K562 (cell line): ENCODE results near the gene SVIL. TPM values are rescaled to one million over a fixed set of nuclear protein-coding genes. Genes with fewer than 3 reads are reported as not detected.

Source experiments
- ATAC-seq: fragments of 200-7000 bp; cut with Tn5 transposase; 3 replicates; pipeline ENCODE4 v1.9.1; 2020; ENCODE audit warnings: moderate library complexity
- BruUV-seq: library from RNA; stranded (reverse); fragments of 400-500 nt; replicated peaks from 2 replicates; lab custom pipeline; 2021; lab: Mats Ljungman, UMichigan
- CTCF ChIA-PET: fragments of 300-600 bp; formaldehyde crosslinking; extraction: SDS; loops from one replicate; lab custom pipeline; 2021; ENCODE audit warnings: low intra/inter-chr PET ratio; lab: Yijun Ruan, JAX
- POLR2A ChIA-PET: fragments of 300-600, 350-650 bp; sonication (Branson Sonifier 250); formaldehyde crosslinking; extraction: SDS; loops from one replicate; lab custom pipeline; 2021; ENCODE audit warnings: antibody characterized with exemption, inconsistent platforms; lab: Yijun Ruan, JAX
- DNase-seq, 4 experiments: peaks; one replicate each; pipeline versions ENCODE4 v3.0.0 to v3.0.0-alpha.2; 2011 to 2018; ENCODE audit warnings: low spot score in 3 of 4, mixed read lengths in 3 of 4; ENCODE audit errors: extremely low read depth in 1 of 4
- FAIRE-seq: peaks from 2 replicates; lab custom pipeline; 2011; peaks lifted over from hg19 to GRCh38; lab: Jason Lieb, UNC
- H2AFZ ChIP-seq: 2 replicates; pipeline ENCODE4 v1.6.0; 2011; ENCODE audit warnings: low read depth, low read length, control low read depth, inconsistent platforms
- H3K27ac ChIP-seq: fragments of 200-600 bp; 3 replicates; pipeline ENCODE4 v1.8.0; 2011; ENCODE audit warnings: low read depth, mild to moderate bottlenecking, control low read depth, inconsistent platforms, low read length, moderate library complexity, mixed read lengths; ENCODE audit errors: extremely low read depth
- H3K27me3 ChIP-seq, 2 experiments: fragments of 300-600 bp in 1 of 2; 2 replicates in 1 of 2; 3 replicates in 1 of 2; pipeline versions ENCODE4 v1.6.0 to v1.8.0; 2011; ENCODE audit warnings: inconsistent platforms in 2 of 2, low read length in 2 of 2, mild to moderate bottlenecking in 1 of 2, mixed read lengths in 1 of 2, moderate library complexity in 1 of 2; ENCODE audit not compliant: control insufficient read depth in 2 of 2, insufficient read depth in 2 of 2
- H3K36me3 ChIP-seq: fragments of 300-600 bp; 3 replicates; pipeline ENCODE4 v1.8.0; 2011; ENCODE audit warnings: mild to moderate bottlenecking, low read length, inconsistent platforms; ENCODE audit not compliant: control insufficient read depth, insufficient read depth
- H3K4me1 ChIP-seq, 2 experiments: fragments of 200-600 bp in 1 of 2; replicated peaks in 1 of 2; 2 replicates in 1 of 2; 3 replicates in 1 of 2; pipeline versions ENCODE4 v1.5.1 to v1.8.0; 2011; ENCODE audit warnings: inconsistent platforms in 2 of 2, low read length in 2 of 2, mild to moderate bottlenecking in 1 of 2, mixed read lengths in 1 of 2, moderate library complexity in 1 of 2; ENCODE audit not compliant: control insufficient read depth in 2 of 2, insufficient read depth in 2 of 2
- H3K4me2 ChIP-seq: 2 replicates; pipeline ENCODE4 v1.6.1; 2011; ENCODE audit warnings: low read length, control low read depth, inconsistent platforms, mixed read lengths; ENCODE audit not compliant: insufficient read depth
- H3K4me3 ChIP-seq: fragments of 200-600 bp; sonication (generic), shearing (Covaris generic); 2 replicates; pipeline ENCODE4 v1.5.1; 2016; ENCODE audit warnings: control low read depth, inconsistent platforms
- H3K79me2 ChIP-seq: fragments of 200-600 bp; 3 replicates; pipeline ENCODE4 v1.8.0; 2011; ENCODE audit warnings: low read length, inconsistent platforms; ENCODE audit not compliant: control insufficient read depth, insufficient read depth
- H3K9ac ChIP-seq, 2 experiments: 2 replicates each; pipeline versions ENCODE4 v1.6.0 to v1.6.1; 2011; ENCODE audit warnings: low read depth in 2 of 2, low read length in 2 of 2, control low read depth in 1 of 2, inconsistent platforms in 1 of 2, mild to moderate bottlenecking in 1 of 2, mixed read lengths in 1 of 2; ENCODE audit not compliant: insufficient read depth in 1 of 2
- H3K9me1 ChIP-seq: one replicate; pipeline ENCODE4 v1.6.0; 2011; ENCODE audit warnings: inconsistent platforms, mild to moderate bottlenecking, low read length, moderate library complexity; ENCODE audit not compliant: control insufficient read depth, insufficient read depth
- H3K9me3 ChIP-seq: replicated peaks from 2 replicates; pipeline ENCODE4 v1.5.1; 2011; ENCODE audit warnings: low read depth, low read length, inconsistent platforms; ENCODE audit not compliant: control insufficient read depth, insufficient read depth
- H4K20me1 ChIP-seq: replicated peaks from 2 replicates; pipeline ENCODE4 v1.6.1; 2011; ENCODE audit warnings: low read length, inconsistent platforms, mixed read lengths; ENCODE audit not compliant: control insufficient read depth, insufficient read depth
- ARID1B ChIP-seq: fragments of 450-650 bp; IDR thresholded peaks from 2 replicates; pipeline ENCODE4 v1.6.1; 2016; ENCODE audit warnings: antibody characterized with exemption, mild to moderate bottlenecking, inconsistent platforms
- HSF4 ChIP-seq: fragments of 250-450 bp; sonication (Bioruptor Pico); IDR thresholded peaks from 2 replicates; pipeline ENCODE4 v2.1.2; 2022; ENCODE audit warnings: mild to moderate bottlenecking, moderate library complexity, borderline replicate concordance
- PRDM10 ChIP-seq: fragments of 450-650 bp; IDR thresholded peaks from 2 replicates; pipeline ENCODE4 v1.6.1; 2018; ENCODE audit not compliant: partially characterized antibody
- RBM25 ChIP-seq: fragments of 200-400 bp; formaldehyde crosslinking; IDR thresholded peaks from 2 replicates; pipeline ENCODE4 v1.6.1; 2018; ENCODE audit warnings: low read length, low read depth, moderate library complexity; ENCODE audit not compliant: severe bottlenecking
- RBM39 ChIP-seq: fragments of 200-400 bp; formaldehyde crosslinking; optimal IDR thresholded peaks from 2 replicates; pipeline ENCODE3; 2018; ENCODE audit warnings: low read depth, low read length
- SNRNP70 ChIP-seq: fragments of 200-400 bp; formaldehyde crosslinking; optimal IDR thresholded peaks from 2 replicates; pipeline ENCODE3; 2017; ENCODE audit warnings: low read depth, low read length
- STAT5B ChIP-seq: fragments of 250-450 bp; sonication (Bioruptor Pico); IDR thresholded peaks from 2 replicates; pipeline ENCODE4 v1.8.0; 2021; ENCODE audit warnings: mild to moderate bottlenecking, inconsistent platforms
- TAF9B ChIP-seq: fragments of 450-650 bp; IDR thresholded peaks from 2 replicates; pipeline ENCODE4 v1.6.1; 2018; ENCODE audit warnings: mild to moderate bottlenecking; ENCODE audit not compliant: partially characterized antibody
- THAP12 ChIP-seq: fragments of 250-450 bp; sonication (Bioruptor Pico); IDR thresholded peaks from 2 replicates; pipeline ENCODE4 v1.9.0; 2021; ENCODE audit warnings: mild to moderate bottlenecking, inconsistent platforms
- ZBED1 ChIP-seq: IDR thresholded peaks from 2 replicates; pipeline ENCODE4 v1.6.1; 2014
- ZNF23 ChIP-seq: fragments of 250-450 bp; sonication (Bioruptor Pico); IDR thresholded peaks from 2 replicates; pipeline ENCODE4 v1.4.0; 2020; ENCODE audit warnings: mild to moderate bottlenecking
- WGBS: fragments of 100-300 bp; shearing (Covaris generic); methylation state at CpG from one replicate; pipeline ENCODE4 v1.1.6; 2016; ENCODE audit warnings: low coverage, mixed read lengths; ENCODE audit not compliant: insufficient coverage; ENCODE audit errors: missing lambda C conversion rate; 5-methylcytosine and 5-hydroxymethylcytosine counted together
- in situ Hi-C: fragments of 300-500 bp; cut with MboI; formaldehyde crosslinking; loops from 4 replicates; pipeline ENCODE4 v1.15.0; 2018; ENCODE audit warnings: inconsistent platforms, mixed read lengths
- intact Hi-C: fragments of 100-400 bp; cut with micrococcal nuclease; formaldehyde crosslinking; loops from 2 replicates; pipeline ENCODE4 v1.14.2; 2022
- polyA plus RNA-seq, 8 experiments: library from polyadenylated mRNA; depleted of rRNA in 4 of 8; stranded (reverse) in 5 of 8; unstranded in 3 of 8; fragments of >200 nt; fragmentation: Nextera tagmentation in 2 of 8; fragmentation: Illumina TruSeq in 1 of 8; extraction: Ambion mirVana in 2 of 8; extraction: Trizol in 1 of 8; gene quantifications; 2 replicates each; pipeline versions ENCODE4 v1.2.1 to v1.2.3, GENCODE V29; 2011 to 2014; ENCODE audit warnings: inconsistent platforms in 1 of 8, missing spikeins in 1 of 8
- total RNA-seq, 7 experiments: library from RNA; depleted of rRNA in 6 of 7; stranded (reverse); fragments of >200 nt in 6 of 7; fragmentation: Illumina TruSeq in 2 of 7; extraction: Trizol in 2 of 7; gene quantifications; 2 replicates each; pipeline versions ENCODE4 v1.2.1 to v1.2.3, GENCODE V29; 2011 to 2021; ENCODE audit warnings: low replicate concordance in 1 of 7

The SVIL gene
- total and polyA plus RNA-seq, 9 of the 15 experiments (the other 6 are each of a cell fraction or from before 2014, with no cell fraction given) = under 0.01 to 0.18 (median 0.05) TPM; not detected in 3

GRCh38 chr10:29596826-29597225 is 37.9 kb downstream of the SVIL start:
- no peaks in the 10 kb centered on the region for H3K79me2 ChIP-seq
- ChIA-PET POLR2A (no interaction called here), CTCF (no interaction called here)
- no peak overlapping the region for H3K4me3 ChIP-seq
- WGBS = 0% methylated on average over 11 of the region's 11 CpGs
- intact Hi-C loops (no loop called here), in situ Hi-C loops (no loop called here)
- no peak for TF ChIP-seq RBM39
- TF ChIP-seq STAT5B (CRISPR knock-in tag) = no peak
- no peak overlapping the region for H3K4me2 ChIP-seq
- H3K9me3 ChIP-seq = no peaks in the 10 kb centered on the region
- no TSS peak for BruUV-seq
- no peaks in the 10 kb centered on the region for H3K4me1 ChIP-seq
- H3K9me1 ChIP-seq = no peaks in the 10 kb centered on the region
- no peak overlapping the region for H2AFZ ChIP-seq
- H3K27me3 ChIP-seq = peaks cover 0 to 20% of the 10 kb centered on the region in 2 experiments; a peak in 1 of 5 replicates
- ATAC-seq (no peak), DNase-seq (no peak), FAIRE-seq (no peak)
- no peaks in the 10 kb centered on the region for H3K36me3 ChIP-seq
- H3K27ac ChIP-seq = no peak overlapping the region
- 0 out of 2 replicates have a peak, but pooled peaks cover 3% of the 10 kb centered on the region for H4K20me1 ChIP-seq
- H3K9ac ChIP-seq = no peak overlapping the region

GRCh38 chr10:29596356-29596755 is 38.4 kb downstream of the SVIL start:
- H4K20me1 ChIP-seq = 0 out of 2 replicates have a peak, but pooled peaks cover 3% of the 10 kb centered on the region
- no peak overlapping the region for H3K4me2 ChIP-seq
- no TSS peak for BruUV-seq
- peaks cover 0 to 20% of the 10 kb centered on the region in 2 experiments; a peak in 1 of 5 replicates for H3K27me3 ChIP-seq
- no peaks in the 10 kb centered on the region for H3K9me1 ChIP-seq
- no peaks in the 10 kb centered on the region for H3K9me3 ChIP-seq
- no peak overlapping the region for H2AFZ ChIP-seq
- no peak overlapping the region for H3K4me3 ChIP-seq
- H3K36me3 ChIP-seq = no peaks in the 10 kb centered on the region
- no peak overlapping the region for H3K27ac ChIP-seq
- DNase-seq (no peak), ATAC-seq (no peak), FAIRE-seq (no peak)
- POLR2A ChIA-PET = no interaction called here
- H3K4me1 ChIP-seq = no peaks in the 10 kb centered on the region
- WGBS = 0% methylated on average over 1 of the region's 1 CpG
- no peaks in the 10 kb centered on the region for H3K79me2 ChIP-seq
- in situ Hi-C loops (no loop called here), intact Hi-C loops (no loop called here)
- CTCF ChIA-PET = no interaction called here
- H3K9ac ChIP-seq = no peak overlapping the region
- TF ChIP-seq SNRNP70 (no peak), TAF9B (no peak), RBM25 (no peak), ARID1B (no peak), PRDM10 (no peak), ZNF23 (no peak), HSF4 (no peak), THAP12 (CRISPR knock-in tag) (no peak), ZBED1 (no peak)
